ENCODE measurements around the gene PINK1. TPM values are rescaled to one million over a fixed set of nuclear protein-coding genes. Genes with fewer than 3 reads are reported as not detected.

Gene PINK1
- total RNA-seq, 1 donor from 2014 or later: 52.6 TPM

GRCh38 chr1:20680269-20680668, 47.0 kb downstream of the PINK1 start:
- no peak for DNase-seq (ENCODE audit: low read depth, low spot score)

DNA sequence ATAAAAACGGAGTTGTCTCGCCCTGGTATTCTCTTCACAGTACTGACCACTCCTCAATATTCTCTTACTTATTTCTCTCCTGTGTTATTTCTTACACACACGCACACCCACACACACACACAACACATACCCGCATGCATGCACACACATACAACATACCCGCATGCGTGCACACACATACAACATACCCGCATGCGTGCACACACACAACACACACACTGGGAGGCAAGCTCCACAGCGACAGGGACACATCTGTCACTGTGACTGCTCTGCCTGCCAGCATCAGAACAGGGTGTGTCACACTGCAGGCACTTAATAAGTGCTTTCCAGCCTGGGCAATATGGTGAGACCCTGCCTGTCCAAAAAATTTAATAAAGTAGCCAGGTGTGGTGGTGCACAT, 48.7 kb downstream of the PINK1 start:
- DNase-seq (ENCODE audit: low read depth, low spot score): no peak

DNA sequence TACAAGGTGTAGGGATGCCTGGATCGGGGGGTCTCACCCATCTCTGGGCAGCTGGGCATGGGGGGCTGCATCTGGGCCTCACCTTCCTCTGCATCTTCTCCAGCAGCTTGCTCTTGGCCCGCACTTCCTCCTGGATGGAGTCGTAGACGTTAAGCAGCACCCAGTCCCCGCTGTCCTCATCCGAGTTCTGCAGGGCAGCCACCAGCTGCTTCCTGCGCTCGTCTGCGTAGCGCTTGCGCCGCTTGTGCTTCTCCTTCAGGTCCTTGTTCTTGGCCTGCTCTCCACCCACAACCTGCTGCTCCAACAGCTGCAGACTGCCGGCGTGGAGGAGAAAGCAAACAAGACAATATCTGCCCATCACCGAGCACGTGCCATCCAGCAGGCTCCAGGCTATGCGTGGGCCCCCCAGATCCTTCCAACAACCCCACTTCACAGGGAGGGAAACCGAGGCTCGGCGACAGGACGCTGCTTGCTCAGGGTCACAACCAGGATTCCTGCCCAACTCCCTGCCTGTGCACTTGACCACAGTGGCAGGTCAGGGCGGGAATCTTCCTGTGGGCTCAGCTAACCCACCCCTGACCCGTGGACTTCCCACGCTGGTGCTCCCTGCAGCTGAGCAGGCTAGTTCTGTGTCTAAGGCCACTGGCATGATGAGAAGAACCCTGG, 49.4 kb downstream of the PINK1 start:
- DNase-seq (ENCODE audit: low read depth, low spot score): no peak

- no peak for DNase-seq (ENCODE audit: low read depth, low spot score)
Observed at GRCh38 chr1:20683614-20684013, 50.4 kb downstream of the PINK1 start.

DNA sequence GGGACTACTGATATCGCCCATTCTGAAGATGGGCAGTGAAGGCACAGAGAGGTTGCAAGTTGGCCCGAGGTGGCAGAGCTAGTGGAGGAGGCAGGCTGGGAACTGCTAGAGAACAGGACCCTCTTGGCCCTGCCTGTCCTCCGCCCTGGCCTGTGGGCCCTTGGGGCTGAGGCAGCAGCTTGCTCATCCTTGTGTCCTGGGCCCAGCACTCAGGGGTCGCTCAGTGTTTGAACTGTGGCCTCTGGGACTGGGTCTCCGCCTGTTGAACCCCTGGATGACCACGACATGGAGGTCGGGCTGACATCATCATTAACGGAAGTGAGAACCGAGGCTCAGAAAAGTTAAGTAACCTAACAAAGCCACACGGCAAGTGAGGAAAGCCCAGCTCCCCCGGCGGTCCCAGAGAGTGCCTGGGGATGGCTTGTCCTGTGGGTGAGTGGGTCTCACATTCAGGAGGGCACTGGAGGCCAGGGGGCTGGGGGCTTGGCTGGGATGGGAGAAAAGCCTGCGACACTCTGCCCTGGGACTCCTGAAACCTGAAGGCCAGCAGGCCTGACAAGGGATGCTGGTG, 50.9 kb downstream of the PINK1 start:
- DNase-seq (ENCODE audit: low read depth, low spot score): no peak

GRCh38 chr1:20684651-20685050, 51.4 kb downstream of the PINK1 start:
- no peak for DNase-seq (ENCODE audit: low read depth, low spot score)

- DNase-seq (ENCODE audit: low read depth, low spot score): no peak
Observed at GRCh38 chr1:20685099-20685662, 51.9 kb downstream of the PINK1 start.

DNA sequence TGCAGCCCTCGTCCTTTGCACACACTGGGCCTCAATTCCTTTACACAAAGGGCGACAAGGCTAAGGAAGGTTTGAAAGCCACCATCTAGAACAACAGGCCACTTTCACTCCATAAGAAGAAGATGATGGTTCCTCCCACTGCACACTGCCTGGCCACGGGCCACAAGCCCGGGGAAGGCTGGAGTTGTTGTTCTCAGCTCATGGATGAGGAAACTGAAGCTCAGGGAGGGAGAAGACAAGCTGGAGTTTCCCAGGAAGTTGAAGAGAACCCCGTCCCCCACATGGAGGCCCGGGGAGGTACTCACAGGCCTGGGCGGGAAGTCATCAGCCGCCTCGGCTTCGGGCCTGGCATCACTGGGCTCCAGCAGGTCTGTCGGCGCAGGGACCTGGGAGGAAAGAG, 52.5 kb downstream of the PINK1 start:
- DNase-seq (ENCODE audit: low read depth, low spot score): no peak

GRCh38 chr1:20686883-20687725, 53.8 kb downstream of the PINK1 start:
- no peak for DNase-seq (ENCODE audit: low read depth, low spot score)

GRCh38 chr1:20689645-20690056, 56.4 kb downstream of the PINK1 start:
- DNase-seq (ENCODE audit: low read depth, low spot score): no peak

- no peak for DNase-seq (ENCODE audit: low read depth, low spot score)
Observed at GRCh38 chr1:20691872-20692271, 58.6 kb downstream of the PINK1 start.

DNA sequence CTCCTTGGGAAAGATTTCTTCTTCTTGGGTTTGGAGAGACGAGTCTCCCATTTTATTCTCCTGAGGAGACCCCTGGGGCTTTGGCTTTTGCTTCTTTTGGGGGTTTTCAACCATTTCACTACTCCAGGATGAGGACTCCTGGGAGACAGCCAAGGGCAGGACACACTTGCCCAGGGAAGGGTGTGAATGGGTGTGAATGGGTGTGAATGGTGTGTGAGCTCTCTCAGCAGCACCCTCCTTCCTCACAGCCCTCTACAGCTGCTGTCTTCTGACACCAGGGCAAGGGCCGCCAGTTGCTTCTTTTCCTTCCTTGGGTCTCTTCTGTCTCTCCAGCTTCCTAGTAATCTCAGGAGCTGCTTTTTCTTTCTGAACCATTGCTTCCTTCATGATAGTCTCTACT, 60.4 kb downstream of the PINK1 start:
- DNase-seq (ENCODE audit: low read depth, low spot score): no peak

- no peak for DNase-seq (ENCODE audit: low read depth, low spot score)
Observed at GRCh38 chr1:20695515-20695914, 62.3 kb downstream of the PINK1 start.

GRCh38 chr1:20696397-20697333, 63.4 kb downstream of the PINK1 start:
- peak; percentile 66 for DNase-seq (ENCODE audit: low read depth, low spot score)

DNA sequence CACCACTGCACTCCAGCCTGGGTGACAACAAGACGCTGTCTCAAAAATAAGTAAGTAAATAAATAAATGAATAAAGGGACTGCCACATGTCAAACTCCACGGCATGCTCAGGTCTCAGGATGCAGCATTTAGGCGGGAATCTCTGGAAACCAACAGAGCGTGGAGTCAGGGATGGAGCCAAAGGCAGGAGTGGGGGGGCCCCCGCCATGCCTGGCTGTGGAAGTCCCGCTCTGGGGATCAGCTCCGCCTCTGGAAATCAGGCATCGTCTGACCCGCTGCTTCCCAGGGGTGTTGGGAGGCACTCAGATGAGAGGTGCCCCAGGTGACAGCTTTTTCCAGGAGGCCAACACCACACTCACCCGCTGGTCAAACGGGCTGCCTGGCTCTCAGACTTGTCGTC, 64.3 kb downstream of the PINK1 start:
- DNase-seq (ENCODE audit: low read depth, low spot score): no peak

DNA sequence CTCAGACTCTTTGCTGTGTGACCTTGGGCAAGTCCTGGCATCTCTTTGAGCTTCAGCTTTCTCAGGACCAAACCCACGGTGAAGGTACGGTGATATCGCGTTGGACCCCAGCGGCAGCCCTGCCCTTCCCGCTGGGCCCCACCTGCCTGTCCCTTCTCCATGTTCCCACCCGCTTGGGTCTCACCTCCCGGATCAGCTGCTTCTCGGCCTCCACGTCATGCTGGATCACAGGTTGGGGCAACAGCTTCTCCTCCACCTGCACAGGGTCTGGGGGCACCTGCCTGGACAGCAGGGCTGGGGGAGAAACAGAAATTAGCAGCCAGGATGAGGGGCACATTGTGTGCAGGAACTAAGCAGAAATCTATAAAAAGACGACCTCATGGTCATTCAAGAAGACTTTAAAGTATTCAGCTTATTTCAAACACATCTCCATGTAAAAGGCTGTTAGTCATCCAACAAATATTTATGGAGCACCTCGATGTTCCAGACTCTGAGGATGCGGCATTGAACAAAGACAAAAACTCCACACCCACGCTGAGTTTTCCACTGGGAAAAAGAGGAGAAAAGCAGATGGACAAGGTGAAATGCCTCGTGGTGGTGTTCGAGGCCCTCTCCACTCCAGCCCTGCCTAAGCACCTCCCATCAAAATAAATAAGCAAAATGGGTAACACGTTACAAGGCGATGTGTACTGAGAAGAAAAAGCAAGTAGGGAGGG, 65.1 kb downstream of the PINK1 start:
- DNase-seq (ENCODE audit: low read depth, low spot score): no peak

- DNase-seq (ENCODE audit: low read depth, low spot score): no peak
Observed at GRCh38 chr1:20699558-20699957, 66.3 kb downstream of the PINK1 start.

GRCh38 chr1:20700636-20701215, 67.5 kb downstream of the PINK1 start:
- no peak for DNase-seq (ENCODE audit: low read depth, low spot score)

Measured in pulmonary artery endothelial cell (primary cell).